Thoracic aorta (tissue), 2 donors: ENCODE data around the gene C1orf174. TPM values are rescaled to one million over a fixed set of nuclear protein-coding genes. Genes with fewer than 3 reads are reported as not detected.

Experiments
- ATAC-seq: fragments of 150-250 bp; one replicate; pipeline ENCODE4 v1.8.0; 2017; ENCODE audit warnings: low read depth; ENCODE audit not compliant: insufficient number of reproducible peaks, low FRiP score
- DNase-seq: peaks from one replicate; pipeline ENCODE4 v3.0.0-alpha.2; 2020; ENCODE audit warnings: low spot score
- H3K27ac ChIP-seq, 2 donors: fragments of 200-600 bp; sonication (generic); 1 replicate in 1 of 2; 2 replicates in 1 of 2; pipeline ENCODE4 v1.5.1; 2016; ENCODE audit warnings: mild to moderate bottlenecking in 2 of 2, moderate library complexity in 2 of 2
- H3K27me3 ChIP-seq: fragments of 200-600 bp; sonication (generic); replicated peaks from 2 replicates; pipeline ENCODE4 v1.6.0; 2016; ENCODE audit warnings: mild to moderate bottlenecking; ENCODE audit not compliant: insufficient read depth
- H3K36me3 ChIP-seq: fragments of 200-600 bp; sonication (generic); one replicate; pipeline ENCODE4 v1.5.1; 2016
- H3K4me1 ChIP-seq, 2 donors: fragments of 200-600 bp; sonication (generic); 1 replicate in 1 of 2; 2 replicates in 1 of 2; pipeline versions ENCODE4 v1.5.1 to v1.6.0; 2016; ENCODE audit warnings: low read depth in 2 of 2, mild to moderate bottlenecking in 1 of 2; ENCODE audit not compliant: control insufficient read depth in 1 of 2
- H3K4me3 ChIP-seq: fragments of 200-600 bp; sonication (generic); 2 replicates; pipeline ENCODE4 v1.5.1; 2016; ENCODE audit warnings: mild to moderate bottlenecking
- H3K9me3 ChIP-seq: fragments of 200-600 bp; sonication (generic); 2 replicates; pipeline ENCODE4 v1.5.1; 2016
- total RNA-seq, 2 donors: library from RNA; depleted of rRNA; stranded (reverse); fragments of >200 nt; gene quantifications; one replicate each; pipeline versions ENCODE4 v1.1.0 to v1.2.3, GENCODE V29; 2016
- TF ChIP-seq, protein P1 (sequence below): fragments of 200-600 bp; sonication (generic); IDR thresholded peaks from one replicate; pipeline ENCODE4 v1.5.1; 2019; ENCODE audit warnings: antibody characterized with exemption

C1orf174 gene
- total RNA-seq, 2 donors from 2014 or later, result 15.3 to 19.0 TPM

DNA sequence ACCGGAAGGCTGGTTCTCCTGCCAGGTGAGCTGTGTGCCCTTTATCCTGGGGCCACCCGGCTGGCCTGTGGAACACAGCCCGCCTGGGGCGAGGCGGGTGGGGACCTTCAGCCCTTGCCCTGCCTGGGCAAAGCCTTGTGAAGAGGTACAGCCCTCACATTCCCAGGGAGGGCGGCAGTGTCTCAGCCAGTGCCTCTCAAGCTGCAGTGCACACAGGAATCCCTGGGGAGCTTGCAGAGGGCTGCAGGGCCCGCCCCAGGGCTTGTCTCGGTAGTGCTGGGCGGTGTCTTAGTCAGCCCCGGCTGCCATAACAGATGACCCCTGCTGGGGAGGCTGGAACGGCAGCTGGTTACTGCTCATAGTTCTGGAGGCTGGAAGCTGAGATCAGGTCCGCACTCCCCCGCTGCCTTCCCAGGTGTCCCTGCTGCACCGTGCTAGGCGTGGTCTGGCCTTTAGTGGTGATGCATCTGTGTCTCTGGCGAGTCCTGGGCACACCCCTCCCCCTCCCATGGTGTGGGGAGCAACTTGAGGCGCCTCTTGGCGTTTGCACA lies 30.2 kb downstream of the C1orf174 start:
- no peaks in the 10 kb centered on the region for H3K27me3 ChIP-seq
- no peak for DNase-seq
- H3K4me1 ChIP-seq, result no peaks in the 10 kb centered on the region
- no peaks in the 10 kb centered on the region for H3K9me3 ChIP-seq
- H3K36me3 ChIP-seq, result peaks cover 37% of the 10 kb centered on the region
- no peak overlapping the region for H3K27ac ChIP-seq
- ATAC-seq, result no peak
- TF ChIP-seq, protein P1, sequence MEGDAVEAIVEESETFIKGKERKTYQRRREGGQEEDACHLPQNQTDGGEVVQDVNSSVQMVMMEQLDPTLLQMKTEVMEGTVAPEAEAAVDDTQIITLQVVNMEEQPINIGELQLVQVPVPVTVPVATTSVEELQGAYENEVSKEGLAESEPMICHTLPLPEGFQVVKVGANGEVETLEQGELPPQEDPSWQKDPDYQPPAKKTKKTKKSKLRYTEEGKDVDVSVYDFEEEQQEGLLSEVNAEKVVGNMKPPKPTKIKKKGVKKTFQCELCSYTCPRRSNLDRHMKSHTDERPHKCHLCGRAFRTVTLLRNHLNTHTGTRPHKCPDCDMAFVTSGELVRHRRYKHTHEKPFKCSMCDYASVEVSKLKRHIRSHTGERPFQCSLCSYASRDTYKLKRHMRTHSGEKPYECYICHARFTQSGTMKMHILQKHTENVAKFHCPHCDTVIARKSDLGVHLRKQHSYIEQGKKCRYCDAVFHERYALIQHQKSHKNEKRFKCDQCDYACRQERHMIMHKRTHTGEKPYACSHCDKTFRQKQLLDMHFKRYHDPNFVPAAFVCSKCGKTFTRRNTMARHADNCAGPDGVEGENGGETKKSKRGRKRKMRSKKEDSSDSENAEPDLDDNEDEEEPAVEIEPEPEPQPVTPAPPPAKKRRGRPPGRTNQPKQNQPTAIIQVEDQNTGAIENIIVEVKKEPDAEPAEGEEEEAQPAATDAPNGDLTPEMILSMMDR, result no peak
- no peak overlapping the region for H3K4me3 ChIP-seq

DNA sequence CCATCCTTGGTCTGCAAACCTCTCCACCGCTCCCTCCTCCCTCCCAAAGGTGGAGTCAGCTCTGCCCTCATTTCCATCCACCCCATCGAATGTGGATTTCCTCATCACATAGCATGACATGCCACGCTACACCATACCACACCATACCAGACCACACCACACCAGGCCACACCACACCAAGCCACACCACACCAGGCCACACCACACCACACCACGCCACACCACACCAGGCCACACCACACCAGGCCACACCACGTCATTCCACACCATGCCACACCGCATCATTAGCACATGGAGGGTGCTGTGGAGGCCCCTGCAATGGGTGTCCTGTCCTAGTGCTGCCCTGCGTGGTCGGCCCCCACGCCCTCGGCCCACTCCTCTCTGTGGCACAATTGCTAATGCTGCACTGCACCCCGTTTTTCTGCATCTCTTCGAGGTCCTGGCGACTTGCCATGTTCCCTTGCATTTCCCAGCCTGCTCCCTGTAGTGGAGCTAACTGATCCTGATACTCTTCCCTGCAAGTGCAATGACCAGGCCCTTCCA lies 31.5 kb downstream of the C1orf174 start:
- no peaks in the 10 kb centered on the region for H3K9me3 ChIP-seq
- no peak overlapping the region for H3K4me3 ChIP-seq
- H3K27me3 ChIP-seq, result no peaks in the 10 kb centered on the region
- DNase-seq (no peak), ATAC-seq (peak; percentile 30)
- no peaks in the 10 kb centered on the region for H3K4me1 ChIP-seq
- no peak overlapping the region for H3K27ac ChIP-seq
- TF ChIP-seq, protein P1, result no peak
- H3K36me3 ChIP-seq, result peaks cover 29% of the 10 kb centered on the region

DNA sequence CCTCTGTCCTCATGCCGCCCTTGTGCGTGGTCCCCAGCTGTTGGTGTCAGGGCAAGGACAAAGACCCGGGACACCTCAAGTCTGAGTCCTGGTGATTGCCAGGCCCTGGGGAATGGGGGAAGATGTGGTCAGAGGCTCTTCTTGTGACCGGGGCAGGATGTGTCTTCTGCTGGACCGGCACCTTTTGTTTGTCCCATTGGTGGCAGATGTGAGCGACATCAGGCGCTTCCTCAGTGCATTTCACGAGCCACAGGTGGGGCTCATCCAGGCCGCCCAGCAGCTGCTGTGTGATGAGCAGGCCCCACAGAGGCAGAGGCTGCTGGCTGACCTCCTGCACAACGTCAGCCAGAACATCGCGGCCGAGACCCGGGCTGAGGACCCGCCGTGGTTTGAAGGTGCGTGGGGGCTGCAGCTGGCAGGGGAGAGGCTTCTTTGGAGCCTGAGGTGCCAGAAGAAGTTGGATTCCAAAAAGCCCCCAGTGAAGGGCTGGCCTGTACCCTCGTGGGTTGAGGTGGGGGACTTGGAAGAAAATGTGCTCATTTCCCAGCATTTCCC lies 34.4 kb downstream of the C1orf174 start:
- DNase-seq (no peak), ATAC-seq (no peak)
- TF ChIP-seq, protein P1, result no peak
- H3K27me3 ChIP-seq, result no peaks in the 10 kb centered on the region
- no peaks in the 10 kb centered on the region for H3K4me1 ChIP-seq
- peaks cover 14% of the 10 kb centered on the region for H3K36me3 ChIP-seq
- H3K4me3 ChIP-seq, result no peak overlapping the region
- no peak overlapping the region for H3K27ac ChIP-seq
- H3K9me3 ChIP-seq, result no peaks in the 10 kb centered on the region

DNA sequence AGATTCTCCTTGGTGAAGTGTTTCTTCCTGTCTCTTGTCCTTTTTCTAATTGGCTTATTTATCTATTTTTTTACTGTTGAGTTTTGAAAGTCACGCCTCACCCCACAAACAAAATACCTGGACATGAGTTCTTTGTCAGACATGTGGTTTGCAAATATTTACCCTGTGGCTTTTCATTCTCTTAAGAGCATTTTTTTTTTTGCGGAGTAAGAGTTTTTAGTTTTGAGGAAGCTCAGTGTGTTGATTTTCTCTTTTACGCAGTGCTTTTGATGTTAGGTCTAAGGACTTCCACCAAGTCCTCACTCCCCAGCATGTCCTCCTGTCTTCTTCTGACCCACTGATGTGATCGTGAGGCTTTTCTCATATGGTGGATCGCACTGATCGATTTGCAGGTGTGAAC lies 35.2 kb downstream of the C1orf174 start:
- peaks cover 7% of the 10 kb centered on the region for H3K36me3 ChIP-seq

DNA sequence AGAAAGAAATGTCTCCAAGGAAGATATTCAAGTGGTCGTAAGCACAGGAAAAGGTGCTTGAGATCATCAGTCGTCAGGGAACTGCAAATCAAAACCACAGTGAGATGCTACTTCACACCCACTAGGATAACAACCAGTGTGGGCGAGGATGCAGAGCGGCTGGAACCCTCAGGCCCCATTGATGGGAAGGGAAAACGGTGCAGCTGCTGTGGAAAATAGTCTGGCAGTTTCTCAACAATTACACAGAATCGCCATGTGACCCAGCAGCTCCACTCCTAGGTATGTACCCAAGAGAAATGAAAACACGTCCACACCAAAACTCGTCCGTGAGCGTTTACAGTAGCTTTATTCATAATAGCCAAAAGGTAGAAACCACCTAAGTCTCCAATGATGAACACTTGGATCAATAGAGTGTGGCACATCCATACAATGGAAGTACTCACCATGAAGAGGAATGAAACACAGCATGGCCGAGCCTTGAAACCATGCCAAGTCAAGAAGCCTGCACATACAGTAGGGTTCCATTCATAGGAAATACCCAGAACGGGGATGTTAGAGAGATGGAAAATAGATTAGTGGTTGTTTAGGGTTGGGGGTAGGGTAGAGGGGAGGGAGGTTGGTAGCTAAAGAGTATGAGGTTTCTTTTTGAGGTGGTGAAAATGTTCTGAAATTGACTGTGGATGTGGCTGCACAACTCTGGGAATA lies 36.7 kb downstream of the C1orf174 start:
- ATAC-seq (no peak), DNase-seq (no peak)
- no peak overlapping the region for H3K27ac ChIP-seq
- TF ChIP-seq, protein P1, result no peak
- peaks cover 0 to 1% of the 10 kb centered on the region in 2 donors for H3K4me1 ChIP-seq
- no peaks in the 10 kb centered on the region for H3K27me3 ChIP-seq
- H3K4me3 ChIP-seq, result no peak overlapping the region
- peaks cover 7% of the 10 kb centered on the region for H3K36me3 ChIP-seq
- H3K9me3 ChIP-seq, result no peaks in the 10 kb centered on the region

More for the DNA sequence above, 35.2 kb downstream of the C1orf174 start:
- no peak overlapping the region for H3K4me3 ChIP-seq
- no peak for ATAC-seq
- TF ChIP-seq, protein P1, result no peak
- H3K27me3 ChIP-seq, result no peaks in the 10 kb centered on the region
- no peak for DNase-seq
- no peaks in the 10 kb centered on the region for H3K4me1 ChIP-seq
- no peak overlapping the region for H3K27ac ChIP-seq
- no peaks in the 10 kb centered on the region for H3K9me3 ChIP-seq
